ENCODE measurements around the gene PPP4R2. TPM values are rescaled to one million over a fixed set of nuclear protein-coding genes. Genes with fewer than 3 reads are reported as not detected.

Gene PPP4R2
- total and polyA plus RNA-seq, 9 of the 15 experiments (the other 6 are each of a cell fraction or from before 2014, with no cell fraction given), result 11.0 to 49.6 (median 31.6) TPM

GRCh38 chr3:73107215-73107614, 110.6 kb downstream of the PPP4R2 start:
- no peaks in the 10 kb centered on the region for H3K9me1 ChIP-seq (ENCODE audit: control insufficient read depth, insufficient read depth, low read length)
- no peak overlapping the region for H3K4me2 ChIP-seq (ENCODE audit: insufficient read depth, low read length)
- no peak for TF ChIP-seq RFX1 (IDR thresholded peaks at IDR 0.05)
- peak; percentile 14 for TF ChIP-seq RBM25 (IDR thresholded peaks at IDR 0.05; ENCODE audit: low read depth, low read length, severe bottlenecking)
- TF ChIP-seq ZNF239 (CRISPR knock-in tag; IDR thresholded peaks at IDR 0.05), result peak; percentile 85
- intact Hi-C loops (cut with micrococcal nuclease), result loop anchor here (10.0 kb wide), 3 partner anchors 68 to 188 kb away; no protein-coding TSS in a partner anchor
- FAIRE-seq, result no peak
- DNase-seq (ENCODE audit: extremely low read depth in 1 of 4, low spot score in 3 of 4), result no peak
- ChIA-PET POLR2A (interaction anchor here (0.8 kb wide), 1 partner anchor 13 kb away, joined by 3 read pairs; no protein-coding TSS in a partner anchor), CTCF (ENCODE audit: low intra/inter-chr PET ratio) (no interaction called here)
- WGBS (ENCODE audit: insufficient coverage, low coverage, missing lambda C conversion rate), result 7% methylated on average over 3 of the region's 3 CpGs
- peaks cover 2 to 39% of the 10 kb centered on the region in 2 experiments; a peak in 3 of 5 replicates for H3K27me3 ChIP-seq (ENCODE audit: control insufficient read depth in 2 of 2, insufficient read depth in 2 of 2, low read length in 2 of 2)
- no peaks in the 10 kb centered on the region for H3K36me3 ChIP-seq (ENCODE audit: control insufficient read depth, insufficient read depth, low read length)
- no peaks in the 10 kb centered on the region for H3K9me3 ChIP-seq (replicated peaks; ENCODE audit: control insufficient read depth, insufficient read depth, low read depth, low read length)
- no peaks in the 10 kb centered on the region; a peak in 1 of 5 replicates for H3K4me1 ChIP-seq (replicated peaks in 1 of 2; ENCODE audit: control insufficient read depth in 2 of 2, insufficient read depth in 2 of 2, low read length in 2 of 2)
- H3K27ac ChIP-seq (ENCODE audit: extremely low read depth, low read depth, low read length), result no peak overlapping the region
- no peak overlapping the region for H3K9ac ChIP-seq (ENCODE audit: insufficient read depth in 1 of 2, low read depth in 2 of 2, low read length in 2 of 2)
- H4K20me1 ChIP-seq (replicated peaks; ENCODE audit: control insufficient read depth, insufficient read depth, low read length), result no peaks in the 10 kb centered on the region
- BruUV-seq (replicated peaks), result no TSS peak
- no peak for ATAC-seq
- no peak overlapping the region for H2AFZ ChIP-seq (ENCODE audit: low read depth, low read length)
- in situ Hi-C loops (cut with MboI), result loop anchor here (10.0 kb wide), 1 partner anchor 398 kb away; no protein-coding TSS in a partner anchor
- no peaks in the 10 kb centered on the region for H3K79me2 ChIP-seq (ENCODE audit: control insufficient read depth, insufficient read depth, low read length)
- H3K4me3 ChIP-seq, result no peak overlapping the region

GRCh38 chr3:73107676-73108187, 111.1 kb downstream of the PPP4R2 start:
- DNase-seq (ENCODE audit: extremely low read depth in 1 of 4, low spot score in 3 of 4), result no peak
- no peaks in the 10 kb centered on the region for H3K36me3 ChIP-seq (ENCODE audit: control insufficient read depth, insufficient read depth, low read length)
- no peak overlapping the region for H2AFZ ChIP-seq (ENCODE audit: low read depth, low read length)
- no peaks in the 10 kb centered on the region for H3K79me2 ChIP-seq (ENCODE audit: control insufficient read depth, insufficient read depth, low read length)
- 3% methylated on average over 5 of the region's 5 CpGs for WGBS (ENCODE audit: insufficient coverage, low coverage, missing lambda C conversion rate)
- H3K27ac ChIP-seq (ENCODE audit: extremely low read depth, low read depth, low read length), result no peak overlapping the region
- no peak for FAIRE-seq
- H3K4me1 ChIP-seq (replicated peaks in 1 of 2; ENCODE audit: control insufficient read depth in 2 of 2, insufficient read depth in 2 of 2, low read length in 2 of 2), result no peaks in the 10 kb centered on the region; a peak in 1 of 5 replicates
- BruUV-seq (replicated peaks), result no TSS peak
- H3K9me3 ChIP-seq (replicated peaks; ENCODE audit: control insufficient read depth, insufficient read depth, low read depth, low read length), result no peaks in the 10 kb centered on the region
- no peak overlapping the region for H3K9ac ChIP-seq (ENCODE audit: insufficient read depth in 1 of 2, low read depth in 2 of 2, low read length in 2 of 2)
- intact Hi-C loops (cut with micrococcal nuclease), result loop anchor here (10.0 kb wide), 3 partner anchors 67 to 187 kb away; no protein-coding TSS in a partner anchor
- in situ Hi-C loops (cut with MboI), result loop anchor here (10.0 kb wide), 1 partner anchor 397 kb away; no protein-coding TSS in a partner anchor
- no peak overlapping the region for H3K4me2 ChIP-seq (ENCODE audit: insufficient read depth, low read length)
- ATAC-seq, result no peak
- ChIA-PET POLR2A (interaction anchor here (0.6 to 0.8 kb wide), 2 partner anchors 13 to 1197 kb away, joined by 3 read pairs; no protein-coding TSS in a partner anchor), CTCF (ENCODE audit: low intra/inter-chr PET ratio) (no interaction called here)
- H4K20me1 ChIP-seq (replicated peaks; ENCODE audit: control insufficient read depth, insufficient read depth, low read length), result no peaks in the 10 kb centered on the region
- peaks cover 2 to 39% of the 10 kb centered on the region in 2 experiments; a peak in 3 of 5 replicates for H3K27me3 ChIP-seq (ENCODE audit: control insufficient read depth in 2 of 2, insufficient read depth in 2 of 2, low read length in 2 of 2)
- H3K9me1 ChIP-seq (ENCODE audit: control insufficient read depth, insufficient read depth, low read length), result no peaks in the 10 kb centered on the region
- no peak overlapping the region for H3K4me3 ChIP-seq
- TF ChIP-seq JUND (IDR thresholded peaks at IDR 0.05; ENCODE audit: borderline replicate concordance, low read depth, low read length), result no peak
- TF ChIP-seq JUND (tag; IDR thresholded peaks at IDR 0.05; ENCODE audit: borderline replicate concordance, low read depth, low read length), result no peak
- no peak for TF ChIP-seq SPI1 (IDR thresholded peaks at IDR 0.05; ENCODE audit: borderline replicate concordance, low read depth, low read length)
- TF ChIP-seq TCFL5 (CRISPR knock-in tag; conservative IDR thresholded peaks at IDR 0.05), result no peak
- no peak for TF ChIP-seq RFX1 (IDR thresholded peaks at IDR 0.05)
- no peak for TF ChIP-seq OTX1 (CRISPR knock-in tag; IDR thresholded peaks at IDR 0.05)
- no peak for TF ChIP-seq POLR2G (IDR thresholded peaks at IDR 0.05; ENCODE audit: low read depth, low read length)
- TF ChIP-seq E2F3 (CRISPR knock-in tag; IDR thresholded peaks at IDR 0.05), result no peak
- no peak for TF ChIP-seq KLF13 (tag; IDR thresholded peaks at IDR 0.05; ENCODE audit: borderline replicate concordance, low read depth)
- TF ChIP-seq ZNF395 (CRISPR knock-in tag; IDR thresholded peaks at IDR 0.05), result no peak
- no peak for TF ChIP-seq SRSF3 (IDR thresholded peaks at IDR 0.05; ENCODE audit: insufficient read depth, low read length)
- TF ChIP-seq EZH2 (IDR thresholded peaks at IDR 0.05; ENCODE audit: borderline replicate concordance, low read depth, low read length), result no peak
- no peak for TF ChIP-seq RBM15 (IDR thresholded peaks at IDR 0.05; ENCODE audit: insufficient read depth, low read length)
